ENCODE measurements around the gene UPF3A.

GRCh38 chr13:114268344-114269280 is 12.8 kb upstream of the UPF3A start:
- no peak for TF ChIP-seq CTCF (IDR thresholded peaks at IDR 0.05)
- TF ChIP-seq POLR2A (IDR thresholded peaks at IDR 0.05): no peak
